ENCODE results near the gene LOX. TPM values are rescaled to one million over a fixed set of nuclear protein-coding genes. Genes with fewer than 3 reads are reported as not detected.
"Not testable (repeated sequence)": the region's sequence is repeated elsewhere in the genome, so short reads cannot be mapped to it uniquely, and the experiment has no call there.

Gene LOX
- total and polyA plus RNA-seq, 5 experiments from 2014 or later = not detected

- Mint-ChIP-seq H3K4me1 (no peaks in the 10 kb centered on the region), H3K9me3 (no peaks in the 10 kb centered on the region), H3K27ac (no peak overlapping the region), H3K4me3 (no peak overlapping the region), H3K27me3 (peaks cover 0 to 9% (median 4%) of the 10 kb centered on the region in 5 donors), H3K36me3 (no peaks in the 10 kb centered on the region)
- POLR2A ChIA-PET = no interaction called here
- ATAC-seq (no peak), DNase-seq (no peak)
Measured at GRCh38 chr5:122112063-122112462, 34.0 kb upstream of the LOX start.

- no peak overlapping the region for H3K27ac Mint-ChIP-seq
- H3K36me3 Mint-ChIP-seq = no peaks in the 10 kb centered on the region
- H3K9me3 Mint-ChIP-seq = no peaks in the 10 kb centered on the region
Measured at GRCh38 chr5:122111460-122111859, 33.4 kb upstream of the LOX start.

GRCh38 chr5:122110987-122111386 is 32.9 kb upstream of the LOX start:
- Mint-ChIP-seq H3K4me1 (no peaks in the 10 kb centered on the region), H3K9me3 (no peaks in the 10 kb centered on the region), H3K36me3 (no peaks in the 10 kb centered on the region), H3K4me3 (no peak overlapping the region), H3K27me3 (peaks cover 0 to 9% (median 5%) of the 10 kb centered on the region in 5 donors), H3K27ac (no peak overlapping the region)
- ATAC-seq = no peak
- DNase-seq = no peak
- POLR2A ChIA-PET = no interaction called here

More at GRCh38 chr5:122111460-122111859, 33.4 kb upstream of the LOX start:
- Mint-ChIP-seq H3K4me3 (no peak overlapping the region), H3K27me3 (peaks cover 0 to 9% (median 5%) of the 10 kb centered on the region in 5 donors), H3K4me1 (no peaks in the 10 kb centered on the region)
- DNase-seq (no peak), ATAC-seq (no peak)
- POLR2A ChIA-PET = no interaction called here

DNA sequence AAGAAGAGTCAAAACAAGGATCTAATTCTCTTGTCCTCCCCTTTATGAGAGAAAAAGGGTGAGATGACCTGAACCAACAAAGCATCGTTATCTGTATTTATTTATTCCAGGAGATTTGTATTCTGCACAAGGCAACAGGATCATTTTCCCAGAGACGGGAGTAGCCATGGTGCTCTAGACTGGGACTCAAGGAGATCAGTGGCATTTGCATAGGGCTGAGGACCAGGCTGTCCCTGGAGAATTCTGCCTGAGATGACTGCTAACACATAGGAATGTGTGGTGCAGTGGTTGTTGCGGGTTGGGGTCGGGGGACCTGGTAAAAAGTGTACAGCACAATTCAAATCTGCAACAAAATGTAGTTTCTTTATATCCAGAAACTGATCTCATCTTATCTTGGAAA is 29.0 kb upstream of the LOX start:
- POLR2A ChIA-PET = no interaction called here
- Mint-ChIP-seq H3K36me3 (no peaks in the 10 kb centered on the region), H3K4me3 (no peak overlapping the region), H3K9me3 (no peaks in the 10 kb centered on the region), H3K27ac (no peak overlapping the region), H3K4me1 (no peaks in the 10 kb centered on the region), H3K27me3 (peaks cover 5 to 22% (median 6%) of the 10 kb centered on the region in 5 donors)
- DNase-seq (no peak), ATAC-seq (no peak)

DNA sequence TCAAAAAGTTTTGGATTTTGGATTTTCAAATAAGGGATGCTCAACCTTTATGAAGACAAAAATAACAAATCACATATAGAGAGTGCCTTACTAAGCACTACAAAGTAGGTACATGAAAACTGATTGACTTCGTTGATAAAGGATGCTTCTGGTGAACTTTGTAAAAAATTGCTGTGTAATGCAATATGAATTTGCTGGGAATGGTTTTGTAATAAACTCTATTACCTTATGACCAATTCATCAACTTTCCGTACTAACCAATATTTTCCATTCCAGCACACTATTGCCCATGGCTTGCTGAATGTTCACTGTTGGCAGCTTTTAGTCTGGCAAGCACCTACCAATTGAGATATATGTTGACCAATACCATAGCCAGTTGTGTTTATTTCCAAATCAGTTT is 27.9 kb upstream of the LOX start:
- POLR2A ChIA-PET = no interaction called here
- Mint-ChIP-seq H3K9me3 (no peaks in the 10 kb centered on the region), H3K4me3 (no peak overlapping the region), H3K36me3 (no peaks in the 10 kb centered on the region), H3K27me3 (peaks cover 5 to 22% (median 6%) of the 10 kb centered on the region in 5 donors), H3K27ac (no peak overlapping the region), H3K4me1 (no peaks in the 10 kb centered on the region)
- DNase-seq = no peak
- ATAC-seq = no peak

DNA sequence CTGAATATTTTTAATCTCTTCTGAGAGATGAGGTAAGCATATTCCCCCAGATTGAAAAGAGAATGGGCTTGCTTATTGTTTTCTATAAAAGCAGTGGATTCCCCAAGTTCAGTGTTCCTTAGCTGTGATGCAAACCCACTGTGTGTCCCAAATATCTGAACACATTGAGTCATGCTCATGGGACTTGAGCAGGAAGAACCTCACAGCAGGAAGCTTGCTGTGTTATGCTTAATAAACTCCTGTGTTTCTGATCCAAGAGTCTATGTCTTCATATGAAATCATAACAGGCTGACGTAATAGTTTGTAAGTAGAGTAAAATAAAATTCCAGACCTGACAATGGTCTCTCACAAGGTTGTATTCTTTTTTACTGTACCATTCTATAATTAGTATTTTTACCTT is 24.8 kb upstream of the LOX start:
- no peak for ATAC-seq
- Mint-ChIP-seq H3K36me3 (no peaks in the 10 kb centered on the region), H3K4me1 (no peaks in the 10 kb centered on the region), H3K4me3 (no peak overlapping the region), H3K27ac (no peak overlapping the region), H3K27me3 (peaks cover 3 to 20% (median 6%) of the 10 kb centered on the region in 5 donors), H3K9me3 (no peaks in the 10 kb centered on the region)
- POLR2A ChIA-PET = no interaction called here
- no peak for DNase-seq

DNA sequence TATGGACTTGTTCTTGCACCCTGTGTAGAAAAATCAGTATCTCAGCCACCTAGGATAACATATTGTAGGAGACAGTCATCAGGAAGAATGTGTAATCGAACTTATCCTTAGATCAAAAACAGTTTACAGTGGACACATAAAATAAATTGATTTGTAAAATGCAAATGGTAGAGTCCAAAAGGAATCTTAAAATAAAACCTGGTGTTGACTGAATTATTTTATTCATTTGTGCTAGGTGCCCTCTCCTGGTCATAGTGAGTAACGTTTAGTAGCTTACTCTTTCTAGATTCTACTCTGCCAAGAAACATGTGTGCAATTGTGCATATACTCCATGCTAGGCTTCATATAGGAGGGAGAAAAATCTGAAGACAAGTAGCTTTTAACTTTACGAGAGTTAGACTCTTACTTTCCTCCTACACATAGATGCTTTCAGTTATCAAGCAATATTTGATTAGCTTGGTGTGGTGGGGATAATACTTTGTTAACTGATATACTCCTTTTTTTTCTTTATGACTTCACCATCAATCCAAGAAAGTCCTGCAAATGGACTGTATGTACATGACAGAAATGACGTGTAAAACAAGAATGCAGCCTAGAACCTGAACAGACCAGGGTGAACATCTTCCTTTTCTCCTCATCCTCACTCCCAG is 23.7 kb upstream of the LOX start:
- no peak for ATAC-seq
- no peak for DNase-seq
- H3K36me3 Mint-ChIP-seq = no peaks in the 10 kb centered on the region
- no peak overlapping the region for H3K4me3 Mint-ChIP-seq
- H3K9me3 Mint-ChIP-seq = no peaks in the 10 kb centered on the region
- H3K4me1 Mint-ChIP-seq = no peaks in the 10 kb centered on the region
- POLR2A ChIA-PET = interaction anchor here (0.6 kb wide), 1 partner anchor 9 kb away, joined by 4 read pairs; no protein-coding TSS in a partner anchor
- H3K27me3 Mint-ChIP-seq = peaks cover 1 to 14% (median 6%) of the 10 kb centered on the region in 5 donors
- no peak overlapping the region for H3K27ac Mint-ChIP-seq

DNA sequence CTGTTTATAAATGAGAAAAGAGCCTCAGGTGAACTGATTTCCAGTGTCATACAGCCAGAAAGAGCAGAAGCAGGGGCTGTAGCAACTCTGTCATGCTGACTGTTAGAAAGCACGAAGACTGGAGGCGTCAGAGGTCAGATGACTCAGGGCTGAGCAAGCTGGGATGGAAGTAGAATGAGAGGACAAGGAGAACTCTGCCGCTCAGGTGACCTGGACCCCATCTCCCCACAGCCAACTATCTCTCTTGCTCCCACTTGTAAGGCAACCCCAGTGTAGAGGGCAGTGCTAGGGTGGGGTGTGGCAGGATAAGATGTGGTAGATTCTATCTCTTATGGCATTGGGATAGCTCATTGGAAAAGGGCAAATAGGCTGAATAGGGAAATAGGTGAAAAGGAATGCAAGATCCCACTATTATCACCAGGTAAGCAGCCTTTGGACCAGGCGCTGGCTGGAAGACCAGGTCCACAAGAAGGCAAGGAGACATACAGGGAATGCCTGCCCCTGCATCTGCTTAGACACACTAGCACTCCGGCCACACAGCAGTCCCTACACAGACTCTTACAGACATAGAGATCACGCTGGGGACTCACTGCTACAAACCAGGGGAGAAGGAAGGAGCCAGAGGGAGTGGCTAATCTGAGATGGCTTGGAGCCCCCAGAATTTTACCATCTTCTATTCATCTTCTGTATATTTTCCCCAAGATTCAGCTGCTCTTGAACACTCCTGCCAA is 21.2 kb upstream of the LOX start:
- POLR2A ChIA-PET = no interaction called here
- DNase-seq (no peak), ATAC-seq (no peak)
- peaks cover 0 to 6% (median 0%) of the 10 kb centered on the region in 5 donors for H3K27me3 Mint-ChIP-seq
- H3K4me3 Mint-ChIP-seq = no peak overlapping the region
- no peaks in the 10 kb centered on the region for H3K36me3 Mint-ChIP-seq
- H3K4me1 Mint-ChIP-seq = no peaks in the 10 kb centered on the region
- no peaks in the 10 kb centered on the region for H3K9me3 Mint-ChIP-seq
- no peak overlapping the region for H3K27ac Mint-ChIP-seq

- Mint-ChIP-seq H3K4me3 (no peak overlapping the region), H3K27ac (no peak overlapping the region), H3K36me3 (no peaks in the 10 kb centered on the region), H3K9me3 (no peaks in the 10 kb centered on the region), H3K4me1 (no peaks in the 10 kb centered on the region), H3K27me3 (peaks cover 0 to 6% (median 0%) of the 10 kb centered on the region in 5 donors)
- DNase-seq (no peak), ATAC-seq (no peak)
- POLR2A ChIA-PET = no interaction called here
Measured at GRCh38 chr5:122097391-122097790, 19.3 kb upstream of the LOX start.

DNA sequence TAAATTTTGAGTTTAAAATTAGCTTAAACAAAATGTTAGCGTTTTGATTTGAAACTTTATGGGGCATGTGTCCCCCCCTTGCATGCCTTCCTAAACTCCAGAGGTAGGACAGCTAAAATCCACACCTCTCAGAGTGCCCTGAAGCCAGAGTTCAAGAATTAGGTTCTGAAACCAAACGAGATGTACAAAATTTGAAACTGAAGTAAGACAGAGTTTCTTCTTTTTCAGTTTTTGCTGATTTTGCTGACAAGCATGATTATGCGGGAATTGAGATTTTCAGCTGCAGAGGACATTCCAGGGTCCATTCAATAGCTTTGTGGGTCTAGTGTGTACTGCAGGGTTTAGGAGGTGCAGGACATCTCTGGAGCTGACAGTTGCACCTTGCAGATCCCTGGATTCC is 17.1 kb upstream of the LOX start:
- Mint-ChIP-seq H3K9me3 (no peaks in the 10 kb centered on the region), H3K36me3 (no peaks in the 10 kb centered on the region), H3K27ac (no peak overlapping the region), H3K4me3 (no peak overlapping the region), H3K4me1 (no peaks in the 10 kb centered on the region), H3K27me3 (peaks cover 0 to 6% (median 0%) of the 10 kb centered on the region in 5 donors)
- DNase-seq (no peak), ATAC-seq (no peak)
- POLR2A ChIA-PET = no interaction called here

- H3K27ac Mint-ChIP-seq, H3K4me1 Mint-ChIP-seq, H3K27me3 Mint-ChIP-seq, DNase-seq, ATAC-seq, H3K9me3 Mint-ChIP-seq, H3K36me3 Mint-ChIP-seq, POLR2A ChIA-PET, H3K4me3 Mint-ChIP-seq: not testable (repeated sequence)
Measured at GRCh38 chr5:122094251-122094650, 16.2 kb upstream of the LOX start.

DNA sequence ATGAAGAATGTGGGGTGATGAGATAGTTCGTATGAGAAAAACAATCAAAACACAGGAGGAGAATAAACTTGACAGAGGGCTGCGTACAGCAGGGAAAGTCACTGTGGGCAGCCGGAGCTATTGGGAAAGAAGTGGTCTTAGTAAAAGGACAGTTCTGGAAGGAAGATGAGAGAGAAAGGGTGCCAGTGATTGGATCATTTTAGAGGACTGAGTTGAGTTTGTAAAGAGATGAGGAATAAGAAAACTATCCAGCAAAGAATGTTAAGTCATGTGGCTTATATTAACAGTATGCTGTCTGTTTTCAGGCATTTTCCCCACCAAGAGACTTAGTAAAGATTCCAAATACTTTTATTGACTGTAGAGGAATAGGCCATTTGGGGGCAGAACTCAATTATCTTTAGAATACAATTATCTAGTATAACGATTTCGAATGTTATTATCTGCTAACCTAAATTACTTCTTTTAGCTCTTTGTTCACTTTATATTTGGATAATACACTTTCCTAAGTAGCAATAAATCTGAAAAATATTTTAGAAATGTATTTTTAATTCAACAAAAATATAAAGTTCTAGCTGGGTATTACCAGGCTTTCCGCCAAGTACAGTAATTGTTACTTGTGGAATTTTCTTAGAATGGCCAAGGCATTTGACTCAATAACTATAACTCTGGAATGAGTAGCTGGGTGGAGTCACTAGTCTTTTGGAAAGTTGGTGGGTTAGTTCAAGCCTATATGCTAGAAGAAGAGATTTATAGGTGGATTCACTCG is 15.5 kb upstream of the LOX start:
- Mint-ChIP-seq H3K4me3 (no peak overlapping the region), H3K4me1 (no peaks in the 10 kb centered on the region), H3K27ac (no peak overlapping the region), H3K36me3 (no peaks in the 10 kb centered on the region), H3K9me3 (no peaks in the 10 kb centered on the region), H3K27me3 (peaks cover 0 to 1% (median 0%) of the 10 kb centered on the region in 5 donors)
- no peak for ATAC-seq
- POLR2A ChIA-PET = no interaction called here
- DNase-seq = no peak

- POLR2A ChIA-PET = interaction anchor here (0.6 kb wide), 1 partner anchor 9 kb away, joined by 4 read pairs; no protein-coding TSS in a partner anchor
- ATAC-seq (no peak), DNase-seq (no peak)
- Mint-ChIP-seq H3K27ac (no peak overlapping the region), H3K4me3 (no peak overlapping the region), H3K27me3 (peaks cover 0 to 2% (median 0%) of the 10 kb centered on the region in 5 donors), H3K4me1 (no peaks in the 10 kb centered on the region), H3K9me3 (no peaks in the 10 kb centered on the region), H3K36me3 (no peaks in the 10 kb centered on the region)
Measured at GRCh38 chr5:122091936-122092600, 14.0 kb upstream of the LOX start.
